Neural progenitor cell (in vitro differentiated cells): ENCODE results near the gene CFAP119. TPM values are rescaled to one million over a fixed set of nuclear protein-coding genes. Genes with fewer than 3 reads are reported as not detected.

Experiments used
- DNase-seq: peaks from one replicate; pipeline ENCODE4 v3.0.0-alpha.2; 2016; ENCODE audit warnings: low spot score
- H2AFZ ChIP-seq: fragments of 200-600 bp; sonication (generic); replicated peaks from 2 replicates; pipeline ENCODE4 v1.6.1; 2016; ENCODE audit warnings: antibody characterized with exemption
- H3F3A ChIP-seq: fragments of 200-600 bp; sonication (generic); 2 replicates; pipeline ENCODE4 v1.6.1; 2016; ENCODE audit warnings: antibody characterized with exemption, low read depth
- H3K27ac ChIP-seq: fragments of 200-600 bp; sonication (generic); 2 replicates; pipeline ENCODE4 v1.5.1; 2016; ENCODE audit warnings: mild to moderate bottlenecking
- H3K27me3 ChIP-seq: fragments of 200-600 bp; sonication (generic); 2 replicates; pipeline ENCODE4 v1.6.1; 2016; ENCODE audit warnings: mild to moderate bottlenecking, moderate library complexity
- H3K36me3 ChIP-seq: fragments of 200-600 bp; sonication (generic); 2 replicates; pipeline ENCODE4 v1.5.1; 2016
- H3K4me1 ChIP-seq: fragments of 200-600 bp; sonication (generic); 2 replicates; pipeline ENCODE4 v1.6.1; 2016; ENCODE audit warnings: mixed run types
- H3K4me2 ChIP-seq: fragments of 200-600 bp; sonication (generic); 2 replicates; pipeline ENCODE4 v1.6.1; 2016
- H3K4me3 ChIP-seq: fragments of 200-600 bp; sonication (generic); 2 replicates; pipeline ENCODE4 v1.5.1; 2016
- H3K79me2 ChIP-seq: fragments of 200-600 bp; sonication (generic); 2 replicates; pipeline ENCODE4 v1.6.1; 2016; ENCODE audit warnings: low read depth
- H3K9ac ChIP-seq: fragments of 200-600 bp; sonication (generic); 2 replicates; pipeline ENCODE4 v1.6.1; 2016
- H3K9me3 ChIP-seq: fragments of 200-600 bp; sonication (generic); 2 replicates; pipeline ENCODE4 v1.5.1; 2016; ENCODE audit warnings: low read depth
- H4K20me1 ChIP-seq: fragments of 200-600 bp; sonication (generic); 2 replicates; pipeline ENCODE4 v1.6.1; 2016; ENCODE audit warnings: low read depth
- H3K27ac Mint-ChIP-seq: 3 replicates; pipeline ENCODE4 v1.8.0; 2021; ENCODE audit warnings: mixed read lengths
- H3K27me3 Mint-ChIP-seq: 2 replicates; pipeline ENCODE4 v1.8.0; 2022; ENCODE audit warnings: low read depth, mild to moderate bottlenecking, inconsistent platforms, moderate library complexity, mixed read lengths; ENCODE audit not compliant: insufficient read depth
- H3K36me3 Mint-ChIP-seq: 3 replicates; pipeline ENCODE4 v1.8.0; 2021; ENCODE audit warnings: mixed read lengths
- H3K4me1 Mint-ChIP-seq: 3 replicates; pipeline ENCODE4 v1.8.0; 2021; ENCODE audit warnings: mixed read lengths
- H3K4me3 Mint-ChIP-seq: 3 replicates; pipeline ENCODE4 v1.8.0; 2021; ENCODE audit warnings: mild to moderate bottlenecking, moderate library complexity, mixed read lengths
- H3K9me3 Mint-ChIP-seq: 3 replicates; pipeline ENCODE4 v1.8.0; 2020; ENCODE audit warnings: mixed read lengths
- CTCF ChIP-seq: fragments of 200-600 bp; sonication (generic); IDR thresholded peaks from 2 replicates; pipeline ENCODE4 v1.5.1; 2017; ENCODE audit warnings: antibody characterized with exemption, mild to moderate bottlenecking
- EZH2 ChIP-seq: fragments of 200-600 bp; sonication (generic); IDR thresholded peaks from 2 replicates; pipeline ENCODE4 v1.6.1; 2017; ENCODE audit warnings: antibody characterized with exemption, mild to moderate bottlenecking, moderate library complexity
- EZH2phosphoT487 ChIP-seq: fragments of 200-600 bp; sonication (generic); IDR thresholded peaks from 2 replicates; pipeline ENCODE4 v1.6.1; 2017; ENCODE audit warnings: antibody characterized with exemption
- total RNA-seq: library from RNA; depleted of rRNA; stranded (reverse); fragments of >200 nt; gene quantifications from 2 replicates; pipeline ENCODE4 v1.2.3, GENCODE V29; 2015; ENCODE audit warnings: low replicate concordance

CFAP119 gene
- total RNA-seq, 1 donor from 2014 or later: 0.56 TPM

DNA sequence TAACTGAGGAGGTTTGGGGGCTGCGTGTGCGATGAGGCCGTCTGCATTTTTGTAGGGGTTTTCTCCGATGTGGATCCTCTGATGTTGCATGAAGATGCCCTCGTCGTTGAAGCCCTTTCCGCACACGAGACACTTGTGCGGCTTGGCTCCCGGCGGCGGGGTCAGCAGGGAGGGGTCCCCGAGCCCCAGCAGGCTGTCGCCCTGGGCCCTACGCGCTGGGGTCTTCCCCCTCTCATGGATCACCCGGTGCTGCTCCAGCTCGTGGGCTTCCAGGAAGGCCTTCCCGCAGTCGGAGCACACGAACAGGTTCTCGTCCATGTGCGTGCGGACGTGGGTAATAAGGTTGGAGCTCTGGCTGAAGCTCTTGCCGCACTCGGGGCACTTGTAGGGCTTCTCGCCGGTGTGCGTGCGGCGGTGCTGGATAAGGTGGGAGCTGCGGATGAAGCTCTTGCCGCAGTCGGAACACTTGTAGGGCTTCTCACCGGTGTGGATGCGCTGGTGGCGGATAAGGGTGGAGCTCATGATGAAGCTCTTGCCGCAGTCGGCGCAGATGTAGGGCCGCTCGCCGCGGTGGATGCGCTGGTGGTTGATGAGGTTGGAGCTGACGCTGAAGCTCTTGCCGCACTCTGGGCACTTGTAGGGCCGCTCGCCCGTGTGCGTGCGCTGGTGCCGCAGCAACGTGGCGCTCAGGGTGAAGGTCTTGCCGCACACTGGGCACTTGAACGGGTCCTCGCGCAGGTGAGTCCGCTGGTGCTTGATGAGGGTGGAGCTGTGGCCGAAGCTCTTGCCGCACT, 20.8 kb upstream of the CFAP119 start:
- no peak overlapping the region for H3K9ac ChIP-seq
- peaks cover 12% of the 10 kb centered on the region for H3K4me1 ChIP-seq
- DNase-seq: no peak
- no peak overlapping the region for H3K27ac ChIP-seq
- peaks cover 29% of the 10 kb centered on the region for H3K79me2 ChIP-seq
- Mint-ChIP-seq H3K27ac (no peak overlapping the region), H3K4me1 (peaks cover 19% of the 10 kb centered on the region), H3K4me3 (no peak overlapping the region), H3K9me3 (no peaks in the 10 kb centered on the region), H3K27me3 (peaks cover 10% of the 10 kb centered on the region), H3K36me3 (peaks cover 8% of the 10 kb centered on the region)
- no peak overlapping the region for H3K4me3 ChIP-seq
- peaks cover 46% of the 10 kb centered on the region for H4K20me1 ChIP-seq
- TF ChIP-seq EZH2phosphoT487: no peak
- no peaks in the 10 kb centered on the region for H3K27me3 ChIP-seq
- no peaks in the 10 kb centered on the region for H3K36me3 ChIP-seq
- H3K9me3 ChIP-seq: no peaks in the 10 kb centered on the region
- no peak overlapping the region for H2AFZ ChIP-seq
- H3F3A ChIP-seq: peaks cover 29% of the 10 kb centered on the region
- H3K4me2 ChIP-seq: no peak overlapping the region

GRCh38 chr16:30780549-30780948, 18.7 kb upstream of the CFAP119 start:
- no peak overlapping the region for H3K4me3 ChIP-seq
- H4K20me1 ChIP-seq: peaks cover 48% of the 10 kb centered on the region
- H3K4me2 ChIP-seq: no peak overlapping the region
- peaks cover 15% of the 10 kb centered on the region for H3K36me3 Mint-ChIP-seq
- H3K27ac ChIP-seq: no peak overlapping the region
- peaks cover 44% of the 10 kb centered on the region for H3F3A ChIP-seq
- H3K36me3 ChIP-seq: no peaks in the 10 kb centered on the region
- no peak overlapping the region for H3K27ac Mint-ChIP-seq
- H3K9me3 ChIP-seq: no peaks in the 10 kb centered on the region
- no peak overlapping the region for H3K9ac ChIP-seq
- peaks cover 15% of the 10 kb centered on the region for H3K27me3 Mint-ChIP-seq
- H2AFZ ChIP-seq: no peak overlapping the region
- no peaks in the 10 kb centered on the region for H3K27me3 ChIP-seq
- no peaks in the 10 kb centered on the region for H3K9me3 Mint-ChIP-seq
- DNase-seq: no peak
- H3K79me2 ChIP-seq: peaks cover 22% of the 10 kb centered on the region
- H3K4me3 Mint-ChIP-seq: no peak overlapping the region
- H3K4me1 ChIP-seq: peaks cover 11% of the 10 kb centered on the region
- peaks cover 21% of the 10 kb centered on the region for H3K4me1 Mint-ChIP-seq
- TF ChIP-seq EZH2phosphoT487 (no peak), CTCF (no peak), EZH2 (no peak)

GRCh38 chr16:30780021-30780420, 18.2 kb upstream of the CFAP119 start:
- Histone ChIP-seq H3K4me2 (no peak overlapping the region), H4K20me1 (peaks cover 44% of the 10 kb centered on the region), H3K27me3 (no peaks in the 10 kb centered on the region), H3K4me1 (peaks cover 11% of the 10 kb centered on the region), H2AFZ (no peak overlapping the region), H3K9ac (no peak overlapping the region), H3K27ac (no peak overlapping the region), H3K4me3 (no peak overlapping the region), H3K9me3 (no peaks in the 10 kb centered on the region), H3K36me3 (no peaks in the 10 kb centered on the region), H3F3A (peaks cover 44% of the 10 kb centered on the region), H3K79me2 (peaks cover 17% of the 10 kb centered on the region)
- H3K27ac Mint-ChIP-seq: no peak overlapping the region
- peaks cover 22% of the 10 kb centered on the region for H3K4me1 Mint-ChIP-seq
- peaks cover 13% of the 10 kb centered on the region for H3K36me3 Mint-ChIP-seq
- no peaks in the 10 kb centered on the region for H3K9me3 Mint-ChIP-seq
- H3K4me3 Mint-ChIP-seq: no peak overlapping the region
- DNase-seq: no peak
- TF ChIP-seq EZH2 (no peak), CTCF (no peak), EZH2phosphoT487 (no peak)
- peaks cover 16% of the 10 kb centered on the region for H3K27me3 Mint-ChIP-seq

- Histone ChIP-seq H3K9ac (no peak overlapping the region), H3K27ac (no peak overlapping the region), H3K4me3 (no peak overlapping the region), H4K20me1 (peaks cover 44% of the 10 kb centered on the region), H3K9me3 (no peaks in the 10 kb centered on the region), H3K4me2 (no peak overlapping the region), H3K4me1 (peaks cover 11% of the 10 kb centered on the region), H3K79me2 (peaks cover 13% of the 10 kb centered on the region), H3K27me3 (no peaks in the 10 kb centered on the region), H3K36me3 (no peaks in the 10 kb centered on the region), H2AFZ (no peak overlapping the region), H3F3A (peaks cover 49% of the 10 kb centered on the region)
- peaks cover 13% of the 10 kb centered on the region for H3K36me3 Mint-ChIP-seq
- H3K4me3 Mint-ChIP-seq: no peak overlapping the region
- H3K9me3 Mint-ChIP-seq: no peaks in the 10 kb centered on the region
- no peak for DNase-seq
- TF ChIP-seq EZH2phosphoT487 (no peak), EZH2 (no peak), CTCF (no peak)
- peaks cover 26% of the 10 kb centered on the region for H3K4me1 Mint-ChIP-seq
- H3K27me3 Mint-ChIP-seq: peaks cover 16% of the 10 kb centered on the region
- H3K27ac Mint-ChIP-seq: no peak overlapping the region
Measured at GRCh38 chr16:30779596-30779995, 17.7 kb upstream of the CFAP119 start.
